H1 (cell line): ENCODE data around the gene GNB1. TPM values are rescaled to one million over a fixed set of nuclear protein-coding genes. Genes with fewer than 3 reads are reported as not detected.

ENCODE experiments used
- POLR2AphosphoS5 ChIP-seq: IDR thresholded peaks from 2 replicates; pipeline ENCODE4 v1.6.1; 2011; ENCODE audit warnings: low read depth, low read length
- RXRA ChIP-seq: IDR thresholded peaks from 2 replicates; pipeline ENCODE4 v1.6.1; 2011; ENCODE audit warnings: low read depth, mild to moderate bottlenecking, low read length, moderate library complexity; ENCODE audit not compliant: insufficient read depth
- polyA plus RNA-seq, 7 experiments: library from polyadenylated mRNA; depleted of rRNA in 3 of 7; stranded (reverse) in 5 of 7; unstranded in 2 of 7; fragments of >200 nt in 5 of 7; fragments of 200-250 nt in 2 of 7; gene quantifications; 1 replicate in 5 of 7; 2 replicates in 1 of 7; 4 replicates in 1 of 7; pipeline versions ENCODE4 v1.2.1 to v1.2.3, GENCODE V29; 2011 to 2013; ENCODE audit warnings: missing spikeins in 2 of 7, mixed read lengths in 2 of 7
- total RNA-seq: library from RNA; stranded (reverse); fragmentation: NEBNext Ultra II Directional; extraction: Animal tissue kit (Norgen Biotek cat#: 25700); gene quantifications from 2 replicates; pipeline ENCODE4 v1.2.1, GENCODE V29; 2021

Gene GNB1
- total and polyA plus RNA-seq, 2 of the 8 experiments (the other 6 are each of a cell fraction or from before 2014, with no cell fraction given): 343 to 382 TPM

DNA sequence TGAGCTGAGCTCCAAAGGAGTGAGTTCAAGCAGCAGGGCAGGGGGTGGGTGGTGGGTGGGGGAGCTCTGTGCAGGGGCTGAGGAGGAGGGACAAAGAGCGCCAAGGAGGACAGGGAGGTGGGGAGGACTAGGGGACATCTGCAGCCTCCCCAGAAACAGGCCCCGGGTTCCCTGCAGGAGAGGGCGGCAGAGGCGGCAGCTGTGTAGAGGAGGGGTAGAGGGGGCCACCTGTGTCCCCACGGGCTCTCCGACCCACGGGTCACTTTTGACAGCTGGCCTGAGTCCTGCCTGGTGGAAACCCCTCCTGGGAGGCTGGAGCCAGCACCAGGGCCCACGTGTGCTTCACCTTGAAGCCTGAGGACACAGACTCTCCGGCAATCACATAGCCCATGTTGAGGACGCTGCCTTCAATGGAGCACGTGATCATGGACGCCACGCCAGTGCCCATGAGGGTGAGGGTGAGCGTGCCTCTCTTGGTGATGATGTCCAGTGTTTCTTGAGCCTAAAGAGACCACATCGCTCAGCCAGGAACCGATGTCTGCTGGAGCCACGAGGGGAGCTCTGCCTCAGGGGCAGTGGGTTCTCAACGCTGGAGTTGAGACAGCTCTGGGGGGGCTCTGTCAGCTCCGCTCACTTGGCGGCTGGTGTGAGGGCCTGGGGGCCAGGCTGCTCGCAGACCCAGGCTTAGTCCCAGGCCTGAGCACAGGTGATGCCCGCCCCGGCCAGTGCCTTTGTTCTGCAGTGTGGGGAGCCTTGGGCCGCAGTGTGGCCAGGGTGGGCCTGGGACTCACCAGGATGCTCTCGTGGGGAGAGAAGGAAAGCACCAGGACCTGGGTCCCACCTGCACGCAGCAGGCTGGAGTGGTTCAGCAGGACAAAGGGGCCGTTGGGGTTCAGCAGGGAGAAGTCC, 34.8 kb upstream of the GNB1 start (continued):
- TF ChIP-seq RXRA (no peak), POLR2AphosphoS5 (no peak)
